GM23338 (cell line): Measurements from ENCODE around the gene SERPINA9. TPM values are rescaled to one million over a fixed set of nuclear protein-coding genes. Genes with fewer than 3 reads are reported as not detected.

Experiments used
- ATAC-seq: fragments of 200-7000 bp; cut with Tn5 transposase; 3 replicates; pipeline ENCODE4 v1.9.1; 2020
- DNase-seq: peaks from one replicate; pipeline ENCODE4 v3.0.0-alpha.2; 2015; ENCODE audit warnings: low spot score
- H2AFZ ChIP-seq: fragments of 200-600 bp; sonication (generic); 2 replicates; pipeline ENCODE4 v1.8.0; 2016; ENCODE audit warnings: antibody characterized with exemption, mild to moderate bottlenecking, moderate library complexity
- H3F3A ChIP-seq: fragments of 200-600 bp; sonication (generic); replicated peaks from 2 replicates; pipeline ENCODE4 v1.8.0; 2017; ENCODE audit warnings: antibody characterized with exemption, mixed run types, low read depth
- H3K27ac ChIP-seq: fragments of 200-600 bp; sonication (generic); 2 replicates; pipeline ENCODE4 v1.6.1; 2016; ENCODE audit warnings: low read depth
- H3K27me3 ChIP-seq: fragments of 200-600 bp; sonication (generic); 2 replicates; pipeline ENCODE4 v1.8.0; 2016; ENCODE audit warnings: mild to moderate bottlenecking, mixed run types, moderate library complexity; ENCODE audit not compliant: insufficient read depth
- H3K36me3 ChIP-seq: fragments of 200-600 bp; sonication (generic); 2 replicates; pipeline ENCODE4 v1.8.0; 2016; ENCODE audit warnings: mild to moderate bottlenecking; ENCODE audit not compliant: insufficient read depth
- H3K4me1 ChIP-seq: fragments of 200-600 bp; sonication (generic); 2 replicates; pipeline ENCODE4 v1.8.0; 2016; ENCODE audit warnings: mild to moderate bottlenecking, moderate library complexity; ENCODE audit not compliant: insufficient read depth
- H3K4me2 ChIP-seq: fragments of 200-600 bp; sonication (generic); 2 replicates; pipeline ENCODE4 v1.7.1; 2017; ENCODE audit warnings: mixed run types
- H3K4me3 ChIP-seq: fragments of 200-600 bp; sonication (generic); 2 replicates; pipeline ENCODE4 v1.6.1; 2016; ENCODE audit warnings: mixed run types
- H3K79me2 ChIP-seq: fragments of 200-600 bp; sonication (generic); replicated peaks from 2 replicates; pipeline ENCODE4 v1.8.0; 2017; ENCODE audit warnings: mild to moderate bottlenecking; ENCODE audit not compliant: insufficient read depth
- H3K9me2 ChIP-seq: fragments of 200-600 bp; sonication (generic); 2 replicates; pipeline ENCODE4 v1.8.0; 2017; ENCODE audit not compliant: insufficient read depth
- H4K20me1 ChIP-seq: fragments of 200-600 bp; sonication (generic); replicated peaks from 2 replicates; pipeline ENCODE4 v1.8.0; 2017; ENCODE audit warnings: mild to moderate bottlenecking; ENCODE audit not compliant: insufficient read depth
- H3K27ac Mint-ChIP-seq: 2 replicates; pipeline ENCODE4 v1.8.0; 2020; ENCODE audit warnings: inconsistent platforms, mild to moderate bottlenecking, moderate library complexity, mixed read lengths
- H3K27me3 Mint-ChIP-seq: 3 replicates; pipeline ENCODE4 v1.8.0; 2022; ENCODE audit warnings: low read depth, mild to moderate bottlenecking, moderate library complexity, mixed read lengths, inconsistent platforms; ENCODE audit not compliant: insufficient read depth, poor library complexity
- H3K36me3 Mint-ChIP-seq: 3 replicates; pipeline ENCODE4 v1.8.0; 2021; ENCODE audit warnings: low read depth, mild to moderate bottlenecking, inconsistent platforms, moderate library complexity, mixed read lengths
- H3K4me1 Mint-ChIP-seq: 3 replicates; pipeline ENCODE4 v1.8.0; 2020; ENCODE audit warnings: mild to moderate bottlenecking, inconsistent platforms, mixed read lengths
- H3K4me3 Mint-ChIP-seq: 3 replicates; pipeline ENCODE4 v1.8.0; 2021; ENCODE audit warnings: moderate library complexity, mild to moderate bottlenecking, inconsistent platforms, mixed read lengths
- H3K9me3 Mint-ChIP-seq: 3 replicates; pipeline ENCODE4 v1.8.0; 2020; ENCODE audit warnings: moderate library complexity, mild to moderate bottlenecking, inconsistent platforms, mixed read lengths
- CREB1 ChIP-seq: fragments of 250-450 bp; sonication (Bioruptor Pico); IDR thresholded peaks from 2 replicates; pipeline ENCODE4 v1.5.0; 2020; ENCODE audit warnings: low read depth, mild to moderate bottlenecking, moderate library complexity
- CTCF ChIP-seq, 2 experiments: fragments of 200-600 bp in 1 of 2; sonication (generic) in 1 of 2; conservative IDR thresholded peaks; 2 replicates each; pipeline versions ENCODE4 v1.5.1 to v1.6.1; 2016 to 2017; ENCODE audit warnings: antibody characterized with exemption in 2 of 2, low read depth in 2 of 2, mild to moderate bottlenecking in 2 of 2, moderate library complexity in 1 of 2
- ETS1 ChIP-seq: IDR thresholded peaks from 2 replicates; pipeline ENCODE4 v1.6.1; 2016; ENCODE audit warnings: antibody characterized with exemption
- EZH2 ChIP-seq: fragments of 200-600 bp; sonication (generic); IDR thresholded peaks from one replicate; pipeline ENCODE4 v1.8.0; 2017; ENCODE audit warnings: antibody characterized with exemption, mild to moderate bottlenecking, low read depth; ENCODE audit not compliant: unreplicated experiment
- EZH2phosphoT487 ChIP-seq: fragments of 200-600 bp; sonication (generic); IDR thresholded peaks from one replicate; pipeline ENCODE4 v1.8.1; 2018; ENCODE audit warnings: antibody characterized with exemption; ENCODE audit not compliant: unreplicated experiment
- JUNB ChIP-seq: IDR thresholded peaks from one replicate; pipeline ENCODE4 v1.6.1; 2016; ENCODE audit warnings: antibody characterized with exemption; ENCODE audit not compliant: unreplicated experiment
- NANOG ChIP-seq: IDR thresholded peaks from 2 replicates; pipeline ENCODE4 v1.6.1; 2016; ENCODE audit warnings: antibody characterized with exemption, borderline replicate concordance
- REST ChIP-seq: IDR thresholded peaks from one replicate; pipeline ENCODE4 v1.6.1; 2018; ENCODE audit warnings: antibody characterized with exemption; ENCODE audit not compliant: unreplicated experiment
- STAT1 ChIP-seq: IDR thresholded peaks from one replicate; pipeline ENCODE4 v1.6.1; 2016; ENCODE audit warnings: antibody characterized with exemption; ENCODE audit not compliant: unreplicated experiment
- ZNF114 ChIP-seq: fragments of 250-450 bp; sonication (Bioruptor Pico); IDR thresholded peaks from 2 replicates; pipeline ENCODE4 v1.5.0; 2020; ENCODE audit warnings: mild to moderate bottlenecking, moderate library complexity
- ZNF331 ChIP-seq: fragments of 250-450 bp; sonication (Bioruptor Pico); IDR thresholded peaks from 2 replicates; pipeline ENCODE4 v1.5.0; 2020; ENCODE audit warnings: low read depth, mild to moderate bottlenecking, moderate library complexity
- polyA plus RNA-seq: library from polyadenylated mRNA; unstranded; fragments of >200 nt; fragmentation: Nextera tagmentation; extraction: Ambion mirVana; gene quantifications from 2 replicates; pipeline ENCODE4 v1.2.1, GENCODE V29; 2016
- total RNA-seq: library from RNA; depleted of rRNA; stranded (reverse); fragments of >200 nt; shearing (Covaris generic); gene quantifications from 2 replicates; pipeline ENCODE4 v1.2.3, GENCODE V29; 2014

The SERPINA9 gene
- total and polyA plus RNA-seq, 2 experiments from 2014 or later, result not detected

GRCh38 chr14:94505641-94506040 lies 29.6 kb upstream of the SERPINA9 start (continued):
- TF ChIP-seq REST, result no peak
- no peak for TF ChIP-seq ZNF114
- no peak for TF ChIP-seq ZNF331 (CRISPR knock-in tag)
- no peak for TF ChIP-seq CTCF (conservative IDR thresholded peaks at IDR 0.05; ENCODE audit: low read depth in 2 of 2)
- no peak for TF ChIP-seq CREB1 (CRISPR knock-in tag)
- no peak for TF ChIP-seq EZH2
- no peak for TF ChIP-seq STAT1

- Histone ChIP-seq H2AFZ (no peak overlapping the region), H3K79me2 (no peaks in the 10 kb centered on the region)
- no peak overlapping the region for H3K4me3 Mint-ChIP-seq
Measured at GRCh38 chr14:94505206-94505605, 29.2 kb upstream of the SERPINA9 start.

More at GRCh38 chr14:94505206-94505605, 29.2 kb upstream of the SERPINA9 start:
- Histone ChIP-seq H4K20me1 (no peaks in the 10 kb centered on the region), H3K27me3 (no peaks in the 10 kb centered on the region), H3K4me1 (no peaks in the 10 kb centered on the region), H3K27ac (no peak overlapping the region), H3K36me3 (no peaks in the 10 kb centered on the region), H3K4me3 (no peak overlapping the region), H3F3A (no peaks in the 10 kb centered on the region), H3K4me2 (no peak overlapping the region), H3K9me2 (peaks cover 3% of the 10 kb centered on the region; the same call in 1 of the 2 replicates)
- no peak overlapping the region for H3K27ac Mint-ChIP-seq
- ATAC-seq (no peak), DNase-seq (no peak)
- H3K4me1 Mint-ChIP-seq, result no peaks in the 10 kb centered on the region
- TF ChIP-seq STAT1 (no peak), EZH2phosphoT487 (no peak), CTCF (conservative IDR thresholded peaks at IDR 0.05; ENCODE audit: low read depth in 2 of 2) (no peak), NANOG (no peak), ZNF114 (no peak), ETS1 (no peak), CREB1 (CRISPR knock-in tag) (no peak), EZH2 (no peak), JUNB (no peak), ZNF331 (CRISPR knock-in tag) (no peak), REST (no peak)
- peaks cover 11% of the 10 kb centered on the region for H3K27me3 Mint-ChIP-seq
- no peaks in the 10 kb centered on the region for H3K36me3 Mint-ChIP-seq
- no peaks in the 10 kb centered on the region for H3K9me3 Mint-ChIP-seq
